ENCODE measurements around the gene MOB3A.

The MOB3A gene

DNA sequence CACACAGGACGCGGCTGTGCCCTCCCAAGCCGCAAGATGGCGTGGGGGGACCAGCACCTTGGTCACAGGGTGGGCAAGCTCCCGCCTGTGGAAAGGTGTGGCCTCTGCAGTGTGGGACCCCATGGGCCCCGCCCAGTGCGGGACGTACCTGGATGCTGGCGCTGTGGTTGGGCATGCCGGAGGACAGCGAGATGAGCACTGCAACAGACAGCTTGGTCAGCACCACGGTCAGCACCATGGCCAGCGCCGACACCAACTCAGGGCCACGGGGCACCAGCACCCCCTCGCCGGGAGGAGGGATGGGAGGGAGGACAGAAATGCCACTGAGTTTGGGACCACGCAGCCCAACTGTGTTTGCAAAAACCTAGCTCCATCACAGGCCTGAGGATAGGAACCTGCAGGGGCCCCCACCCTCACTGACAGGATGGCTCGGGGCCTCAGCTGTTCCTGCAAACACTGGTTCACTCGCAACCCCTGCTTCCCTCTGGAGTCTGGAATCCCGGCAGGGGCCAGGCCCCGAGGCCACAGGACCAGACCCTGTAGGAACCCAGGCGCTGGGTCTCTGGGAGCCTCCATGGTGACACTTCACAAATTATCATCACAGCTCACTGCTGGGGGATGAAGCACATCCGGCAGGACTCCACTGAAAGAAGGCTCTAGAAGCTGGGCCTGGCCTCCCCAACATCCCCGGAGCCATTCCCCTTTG lies 27.7 kb upstream of the MOB3A start:
- DNase-seq = no peak

- no peak for DNase-seq
Observed at GRCh38 chr19:2122982-2123381, 26.9 kb upstream of the MOB3A start.

DNA sequence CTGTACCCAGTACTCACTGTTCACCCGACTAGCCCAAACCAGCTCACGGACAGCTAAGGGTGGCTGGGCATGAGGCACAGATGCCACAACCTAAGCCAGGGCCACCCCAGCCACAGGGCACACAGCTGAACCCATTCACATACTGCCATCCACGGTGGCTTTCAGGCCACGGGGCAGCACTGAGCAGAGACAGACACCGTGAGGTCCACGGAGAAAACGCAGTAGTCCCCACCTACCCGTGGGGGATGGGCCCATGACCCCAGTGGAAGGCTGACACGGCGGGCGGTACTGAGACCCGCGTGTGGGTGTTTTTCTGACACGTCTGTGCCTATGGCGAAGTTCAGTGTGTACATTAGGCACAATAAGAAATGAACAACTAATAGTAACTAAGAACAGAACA lies 26.1 kb upstream of the MOB3A start:
- DNase-seq = no peak

DNA sequence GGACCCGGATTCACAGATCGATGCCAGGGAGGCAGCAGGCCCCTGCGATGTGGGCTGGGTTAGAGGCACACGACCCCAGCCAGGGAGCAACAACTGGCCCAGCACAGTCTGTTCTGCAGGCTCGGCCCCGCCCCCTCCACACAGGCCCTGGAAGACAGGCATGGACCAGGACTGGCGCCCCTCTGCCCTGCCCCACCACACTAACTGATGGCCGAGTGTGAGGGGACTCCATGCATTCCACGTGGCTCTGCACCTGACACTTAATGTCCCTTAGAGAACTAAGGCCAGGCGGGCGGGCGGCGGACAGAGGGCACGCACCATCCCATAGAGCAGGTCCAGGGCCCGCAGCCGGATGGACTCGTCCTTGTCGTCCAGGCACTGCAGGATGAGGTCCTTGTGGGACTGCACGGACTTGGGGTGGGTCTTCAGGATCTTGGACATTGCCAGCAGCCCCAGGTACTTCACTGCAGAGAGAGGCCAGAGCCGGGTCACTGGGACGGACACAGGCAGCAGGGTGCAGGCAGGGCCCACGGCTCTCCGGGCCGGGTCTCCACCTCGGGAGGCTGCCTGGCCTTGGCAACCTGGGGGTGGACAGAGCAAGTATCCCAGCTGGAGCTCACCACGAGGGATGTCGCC lies 25.4 kb upstream of the MOB3A start:
- DNase-seq = no peak

DNA sequence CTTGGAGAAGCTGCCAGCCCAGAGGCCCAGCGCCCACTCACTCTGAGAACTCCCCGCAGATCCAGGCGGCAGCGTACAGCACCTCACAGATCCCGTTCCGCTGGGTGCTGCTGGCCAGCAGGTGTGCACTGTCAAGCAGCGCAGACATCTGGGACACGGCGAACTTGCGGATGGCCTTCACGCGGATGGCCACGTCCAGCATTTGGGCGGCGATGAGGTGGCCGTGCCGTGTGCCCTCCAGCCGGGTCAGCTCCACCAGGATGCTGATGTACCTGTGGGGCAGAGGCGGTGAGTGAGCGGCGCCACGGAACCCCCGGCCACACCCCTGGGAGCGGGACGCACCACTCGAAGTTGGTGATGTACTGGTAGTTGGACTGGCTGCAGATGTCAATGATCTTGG lies 24.7 kb upstream of the MOB3A start:
- DNase-seq = no peak

- DNase-seq = no peak
Observed at GRCh38 chr19:2119921-2120785, 24.0 kb upstream of the MOB3A start.

GRCh38 chr19:2118438-2118837 lies 22.3 kb upstream of the MOB3A start:
- DNase-seq = no peak

DNA sequence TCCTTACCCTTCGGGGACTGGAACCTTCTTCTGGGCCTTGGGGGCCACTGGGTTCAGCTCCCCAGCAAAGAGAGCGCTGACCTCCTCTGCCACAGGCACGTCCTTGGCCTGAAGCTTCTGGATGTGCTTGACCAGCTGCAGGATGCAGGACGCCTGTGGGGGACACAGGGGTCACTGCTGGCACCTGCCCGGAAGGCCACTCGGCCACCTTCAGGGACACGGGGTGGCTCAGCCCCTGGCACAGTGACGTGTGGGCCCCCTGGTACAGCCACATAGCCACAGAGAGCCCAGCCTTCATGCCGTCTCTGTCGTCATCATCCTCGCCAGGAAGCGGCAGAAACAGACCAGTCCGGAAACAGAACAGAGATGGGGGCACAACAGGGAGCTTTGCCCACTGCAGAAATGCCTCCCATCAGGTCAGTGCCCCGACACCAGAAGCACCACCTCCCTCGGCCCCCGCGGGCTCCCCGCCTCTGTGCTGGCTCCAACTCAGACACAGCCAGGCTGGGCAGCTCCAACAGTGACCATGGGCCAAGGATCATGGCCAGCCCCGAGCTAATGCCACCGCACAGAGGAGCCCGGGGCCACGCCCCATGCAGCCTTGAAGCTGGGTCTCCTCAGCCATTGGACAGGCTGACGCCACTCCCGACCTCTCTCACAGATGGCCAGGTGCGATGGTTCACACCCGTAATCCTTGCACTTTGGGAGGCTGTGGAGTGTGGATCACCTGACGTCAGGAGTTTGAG lies 21.3 kb upstream of the MOB3A start:
- DNase-seq = no peak

DNA sequence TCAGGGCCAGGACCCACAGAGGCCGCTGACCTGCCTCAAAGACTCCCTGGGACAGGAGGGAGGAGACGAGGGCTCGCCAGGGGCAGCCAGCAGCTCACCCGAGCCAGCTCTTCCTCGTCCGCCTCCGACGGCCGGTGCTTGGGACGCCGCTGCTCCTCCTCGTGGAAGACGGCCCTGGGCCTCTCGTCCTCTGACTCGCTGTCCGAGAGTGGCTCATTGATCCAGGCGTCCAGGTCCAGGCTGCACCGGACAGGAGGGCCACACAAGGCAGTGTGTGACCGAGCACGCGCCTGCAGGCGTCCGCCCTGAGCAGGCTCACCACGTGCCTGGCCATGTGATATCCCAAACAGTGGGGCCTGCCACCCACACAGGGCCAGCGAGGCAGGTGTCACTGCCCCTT lies 20.4 kb upstream of the MOB3A start:
- DNase-seq = no peak

GRCh38 chr19:2115911-2116426 lies 19.8 kb upstream of the MOB3A start:
- no peak for DNase-seq

- no peak for DNase-seq
Observed at GRCh38 chr19:2115324-2115723, 19.2 kb upstream of the MOB3A start.

- DNase-seq = no peak
Observed at GRCh38 chr19:2114821-2115220, 18.7 kb upstream of the MOB3A start.

GRCh38 chr19:2114218-2114617 lies 18.1 kb upstream of the MOB3A start:
- no peak for DNase-seq

- DNase-seq = no peak
Observed at GRCh38 chr19:2113439-2114211, 17.5 kb upstream of the MOB3A start.

DNA sequence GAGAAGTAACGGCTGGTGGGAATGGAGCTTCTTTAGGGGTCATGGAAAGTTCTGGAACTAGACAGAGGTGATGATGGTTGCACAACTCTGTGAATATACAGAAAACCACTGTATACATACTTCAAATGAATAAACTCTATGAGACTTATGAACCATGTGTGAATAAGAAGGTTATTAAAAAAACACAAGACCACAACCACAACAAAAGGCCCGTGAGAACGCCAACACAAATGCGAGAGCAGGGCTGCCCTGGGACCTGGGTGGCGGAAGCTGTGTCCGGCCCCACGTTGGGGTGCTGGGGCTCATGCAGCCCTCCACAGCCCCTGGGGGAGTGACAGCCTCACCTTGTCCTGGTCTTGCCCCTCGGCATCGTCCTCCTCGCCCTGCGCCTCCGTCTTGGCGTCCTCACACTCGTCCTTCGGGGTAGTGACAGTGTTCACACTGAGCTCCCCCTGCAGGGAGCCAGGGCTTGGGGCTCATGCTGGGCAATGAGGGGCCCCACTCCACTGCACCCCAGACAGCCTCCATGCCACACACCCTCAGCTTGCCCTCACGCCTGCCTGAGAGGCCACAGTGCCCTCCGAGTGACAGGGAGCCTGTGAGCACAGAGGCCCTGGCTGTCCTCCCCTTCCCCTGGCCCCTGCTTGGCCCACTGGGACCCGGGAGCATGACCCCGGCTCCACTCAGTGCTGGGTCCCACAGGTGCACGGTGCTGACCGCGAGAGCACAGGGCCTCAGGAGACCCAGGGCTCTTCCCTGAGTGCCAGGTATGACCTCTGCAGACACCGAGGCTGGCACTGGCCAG lies 16.6 kb upstream of the MOB3A start:
- no peak for DNase-seq

DNA sequence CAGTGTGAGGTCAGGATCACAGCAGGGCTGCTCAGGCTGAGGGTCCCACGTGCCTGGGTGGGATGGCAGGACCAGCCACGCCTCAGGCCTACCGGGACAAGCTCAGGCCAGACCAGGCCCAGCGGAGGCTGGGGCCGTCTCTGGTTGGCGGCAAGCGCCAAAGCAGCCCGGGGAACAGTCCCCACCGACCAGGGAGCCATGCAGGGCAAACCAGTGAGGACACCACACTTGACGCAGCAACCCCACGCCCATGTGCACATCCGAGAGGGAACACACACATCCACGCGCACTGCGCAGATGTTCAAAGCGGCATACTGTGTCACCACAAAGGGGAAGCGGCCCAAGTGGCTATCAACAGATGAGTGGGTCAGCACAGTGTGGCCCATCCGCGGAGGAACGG lies 15.8 kb upstream of the MOB3A start:
- DNase-seq = no peak

GRCh38 chr19:2111425-2111824 lies 15.3 kb upstream of the MOB3A start:
- DNase-seq = no peak

GRCh38 chr19:2110822-2111221 lies 14.7 kb upstream of the MOB3A start:
- no peak for DNase-seq

DNA sequence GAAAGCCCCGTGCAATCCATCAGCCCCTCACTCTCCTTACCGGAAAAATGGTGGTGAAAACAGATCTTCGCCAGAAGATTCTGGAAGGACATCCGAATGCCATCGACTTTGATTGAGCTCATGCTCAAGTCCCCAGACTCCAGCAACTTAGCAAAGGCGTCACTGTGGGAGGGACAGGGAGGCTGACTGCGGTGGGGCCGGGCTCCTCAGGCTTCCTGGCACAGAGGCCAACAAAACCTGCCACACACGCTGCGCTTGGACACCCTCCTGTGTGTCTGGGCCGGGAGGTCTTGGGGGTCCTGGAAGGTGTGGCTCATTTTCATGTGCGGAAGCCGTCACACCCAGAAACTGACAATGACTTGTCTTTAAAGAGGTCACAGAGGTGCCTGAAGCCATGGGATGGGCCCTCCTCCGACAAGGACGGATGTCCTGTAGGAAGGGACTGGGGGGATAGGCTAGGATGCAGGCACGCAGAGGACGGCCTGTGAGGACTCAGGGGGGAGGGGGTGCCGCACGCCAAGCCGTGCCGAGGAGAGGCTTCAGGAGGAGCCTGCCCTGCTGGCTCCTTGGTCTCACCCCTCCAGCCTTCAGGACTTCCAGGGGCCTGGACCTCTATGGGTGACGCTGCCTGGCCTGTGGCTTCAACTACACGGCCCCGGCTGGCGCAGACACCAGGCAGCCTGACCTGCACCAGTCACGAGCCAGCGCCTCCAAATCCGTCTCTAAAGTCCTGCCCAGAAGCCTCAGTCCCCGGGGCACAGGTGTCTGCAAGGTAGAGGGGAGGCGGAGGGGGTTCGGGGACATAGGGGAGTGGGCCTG lies 13.1 kb upstream of the MOB3A start:
- no peak for DNase-seq

GRCh38 chr19:2108251-2109016 lies 12.3 kb upstream of the MOB3A start:
- DNase-seq = no peak
